DND-41 (cell line): ENCODE measurements around the gene ALDH16A1.

Source experiments
- CTCF ChIP-seq: IDR thresholded peaks from 2 replicates; pipeline ENCODE4 v1.5.1; 2012; ENCODE audit warnings: borderline replicate concordance, low read length, moderate library complexity, mild to moderate bottlenecking; ENCODE audit not compliant: poor library complexity, severe bottlenecking; ENCODE audit errors: extremely low read depth
- EZH2 ChIP-seq: IDR thresholded peaks from 3 replicates; pipeline ENCODE4 v1.6.1; 2012; ENCODE audit warnings: borderline replicate concordance, low read depth, mild to moderate bottlenecking, moderate library complexity, low read length, inconsistent platforms; ENCODE audit not compliant: severe bottlenecking

- no peak for TF ChIP-seq CTCF
- TF ChIP-seq EZH2, result no peak
Observed at GRCh38 chr19:49496574-49497008, 43.6 kb downstream of the ALDH16A1 start.
